Panc1 (cell line): ENCODE measurements around the gene MSRB2. TPM values are rescaled to one million over a fixed set of nuclear protein-coding genes. Genes with fewer than 3 reads are reported as not detected.

ENCODE experiments used
- ATAC-seq: fragments of 200-7000 bp; cut with Tn5 transposase; 2 replicates; pipeline ENCODE4 v1.9.1; 2020; ENCODE audit warnings: mild to moderate bottlenecking, moderate library complexity
- BruUV-seq: library from RNA; stranded (reverse); fragments of 400-500 nt; replicated peaks from 2 replicates; lab custom pipeline; 2021; lab: Mats Ljungman, UMichigan
- CTCF ChIA-PET: fragments of 300-600 bp; sonication (Branson Sonifier 250); formaldehyde crosslinking; loops from one replicate; lab custom pipeline; 2022; ENCODE audit warnings: antibody characterized with exemption; lab: Charles Lee
- POLR2A ChIA-PET: fragments of 300-600 bp; sonication (Branson Sonifier 250); formaldehyde crosslinking; loops from one replicate; lab custom pipeline; 2022; ENCODE audit warnings: antibody characterized with exemption; lab: Charles Lee
- DNase-seq: peaks from one replicate; pipeline ENCODE4 v3.0.0-alpha.2; 2010; ENCODE audit warnings: low read depth, low spot score
- H3K27ac ChIP-seq: 2 replicates; pipeline ENCODE4 v1.5.1; 2011; ENCODE audit warnings: mild to moderate bottlenecking, low read length, inconsistent platforms
- H3K27me3 ChIP-seq: fragments of 200-500 bp; sonication (Bioruptor generic); 2 replicates; pipeline ENCODE4 v1.6.0; 2014; ENCODE audit warnings: low read length, inconsistent platforms; ENCODE audit not compliant: control insufficient read depth, insufficient read depth
- H3K36me3 ChIP-seq: fragments of 200-500 bp; sonication (Bioruptor generic); 2 replicates; pipeline ENCODE4 v1.5.1; 2014; ENCODE audit warnings: inconsistent platforms, mild to moderate bottlenecking, low read length, moderate library complexity; ENCODE audit not compliant: control insufficient read depth, insufficient read depth
- H3K4me1 ChIP-seq: 2 replicates; pipeline ENCODE4 v1.5.1; 2011; ENCODE audit warnings: inconsistent platforms, mild to moderate bottlenecking, low read length, moderate library complexity; ENCODE audit not compliant: control insufficient read depth, insufficient read depth
- H3K4me3 ChIP-seq, 2 experiments: 2 replicates each; pipeline ENCODE4 v1.5.1; 2011 to 2012; ENCODE audit warnings: low read depth in 2 of 2, low read length in 2 of 2, mild to moderate bottlenecking in 2 of 2, inconsistent platforms in 1 of 2, moderate library complexity in 1 of 2
- H3K9me3 ChIP-seq: fragments of 200-500 bp; sonication (Bioruptor generic); 2 replicates; pipeline ENCODE4 v1.5.1; 2014; ENCODE audit warnings: low read depth, mild to moderate bottlenecking, inconsistent platforms, low read length, moderate library complexity; ENCODE audit not compliant: control insufficient read depth, insufficient read depth
- POLR2AphosphoS5 ChIP-seq: IDR thresholded peaks from 2 replicates; pipeline ENCODE4 v1.6.1; 2012; ENCODE audit warnings: mild to moderate bottlenecking, low read depth, low read length, moderate library complexity
- SIN3A ChIP-seq: IDR thresholded peaks from 2 replicates; pipeline ENCODE4 v1.6.1; 2012; ENCODE audit warnings: low read depth, mild to moderate bottlenecking, low read length, moderate library complexity, borderline replicate concordance; ENCODE audit not compliant: insufficient read depth
- TCF7L2 ChIP-seq: IDR thresholded peaks from 2 replicates; pipeline ENCODE4 v1.6.1; 2011; ENCODE audit warnings: mild to moderate bottlenecking, low read depth, low read length, inconsistent platforms
- in situ Hi-C: cut with HindIII; loops from 2 replicates; pipeline ENCODE4 v1.10.0; 2016; ENCODE audit warnings: low sequenced_read_pairs, low pct_unique_long_range_greater_than_20kb
- intact Hi-C: fragments of 100-400 bp; cut with micrococcal nuclease; formaldehyde crosslinking; loops from one replicate; pipeline ENCODE4 v1.10.0; 2022; ENCODE audit not compliant: unreplicated experiment
- total RNA-seq: library from RNA; stranded (reverse); gene quantifications from one replicate; pipeline ENCODE4 v1.2.1, GENCODE V29; 2021; ENCODE audit not compliant: unreplicated experiment
- TF ChIP-seq, protein P1 (sequence below): fragments of 450-650 bp; IDR thresholded peaks from 2 replicates; pipeline ENCODE4 v1.5.1; 2017; ENCODE audit warnings: mild to moderate bottlenecking
- TF ChIP-seq, protein P2 (sequence below), 2 experiments: IDR thresholded peaks; 2 replicates each; pipeline ENCODE4 v1.6.1; 2011 to 2012; ENCODE audit warnings: low read depth in 2 of 2, control low read depth in 1 of 2, low read length in 1 of 2, mild to moderate bottlenecking in 1 of 2, moderate library complexity in 1 of 2; ENCODE audit not compliant: insufficient read depth in 1 of 2

Gene MSRB2
- total RNA-seq, 1 experiment from 2014 or later, result 10.7 TPM

DNA sequence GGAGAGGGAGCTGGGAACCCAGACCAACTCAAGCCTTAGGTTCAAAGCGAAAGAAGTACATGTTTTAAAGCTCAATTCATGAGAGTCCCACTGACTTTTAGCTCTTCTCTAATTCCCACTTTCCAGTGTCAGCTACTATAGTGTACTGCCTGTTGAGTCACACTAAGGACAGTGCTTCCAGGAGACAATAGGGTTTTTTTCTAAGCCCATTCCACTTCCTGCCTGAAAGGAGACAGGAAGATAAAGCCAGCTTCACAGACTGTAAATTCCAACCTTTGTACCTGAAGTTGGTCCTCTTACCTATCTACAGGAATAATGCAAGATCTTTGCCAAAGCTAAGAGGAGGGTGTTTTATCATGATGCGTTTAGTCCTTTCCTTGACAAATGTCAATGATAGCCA lies 4.4 kb downstream of the MSRB2 start:
- no peak overlapping the region for H3K27ac ChIP-seq
- TF ChIP-seq POLR2AphosphoS5, result no peak
- no peak for TF ChIP-seq SIN3A
- TF ChIP-seq, protein P1, sequence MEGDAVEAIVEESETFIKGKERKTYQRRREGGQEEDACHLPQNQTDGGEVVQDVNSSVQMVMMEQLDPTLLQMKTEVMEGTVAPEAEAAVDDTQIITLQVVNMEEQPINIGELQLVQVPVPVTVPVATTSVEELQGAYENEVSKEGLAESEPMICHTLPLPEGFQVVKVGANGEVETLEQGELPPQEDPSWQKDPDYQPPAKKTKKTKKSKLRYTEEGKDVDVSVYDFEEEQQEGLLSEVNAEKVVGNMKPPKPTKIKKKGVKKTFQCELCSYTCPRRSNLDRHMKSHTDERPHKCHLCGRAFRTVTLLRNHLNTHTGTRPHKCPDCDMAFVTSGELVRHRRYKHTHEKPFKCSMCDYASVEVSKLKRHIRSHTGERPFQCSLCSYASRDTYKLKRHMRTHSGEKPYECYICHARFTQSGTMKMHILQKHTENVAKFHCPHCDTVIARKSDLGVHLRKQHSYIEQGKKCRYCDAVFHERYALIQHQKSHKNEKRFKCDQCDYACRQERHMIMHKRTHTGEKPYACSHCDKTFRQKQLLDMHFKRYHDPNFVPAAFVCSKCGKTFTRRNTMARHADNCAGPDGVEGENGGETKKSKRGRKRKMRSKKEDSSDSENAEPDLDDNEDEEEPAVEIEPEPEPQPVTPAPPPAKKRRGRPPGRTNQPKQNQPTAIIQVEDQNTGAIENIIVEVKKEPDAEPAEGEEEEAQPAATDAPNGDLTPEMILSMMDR, result no peak
- TF ChIP-seq, protein P2, sequence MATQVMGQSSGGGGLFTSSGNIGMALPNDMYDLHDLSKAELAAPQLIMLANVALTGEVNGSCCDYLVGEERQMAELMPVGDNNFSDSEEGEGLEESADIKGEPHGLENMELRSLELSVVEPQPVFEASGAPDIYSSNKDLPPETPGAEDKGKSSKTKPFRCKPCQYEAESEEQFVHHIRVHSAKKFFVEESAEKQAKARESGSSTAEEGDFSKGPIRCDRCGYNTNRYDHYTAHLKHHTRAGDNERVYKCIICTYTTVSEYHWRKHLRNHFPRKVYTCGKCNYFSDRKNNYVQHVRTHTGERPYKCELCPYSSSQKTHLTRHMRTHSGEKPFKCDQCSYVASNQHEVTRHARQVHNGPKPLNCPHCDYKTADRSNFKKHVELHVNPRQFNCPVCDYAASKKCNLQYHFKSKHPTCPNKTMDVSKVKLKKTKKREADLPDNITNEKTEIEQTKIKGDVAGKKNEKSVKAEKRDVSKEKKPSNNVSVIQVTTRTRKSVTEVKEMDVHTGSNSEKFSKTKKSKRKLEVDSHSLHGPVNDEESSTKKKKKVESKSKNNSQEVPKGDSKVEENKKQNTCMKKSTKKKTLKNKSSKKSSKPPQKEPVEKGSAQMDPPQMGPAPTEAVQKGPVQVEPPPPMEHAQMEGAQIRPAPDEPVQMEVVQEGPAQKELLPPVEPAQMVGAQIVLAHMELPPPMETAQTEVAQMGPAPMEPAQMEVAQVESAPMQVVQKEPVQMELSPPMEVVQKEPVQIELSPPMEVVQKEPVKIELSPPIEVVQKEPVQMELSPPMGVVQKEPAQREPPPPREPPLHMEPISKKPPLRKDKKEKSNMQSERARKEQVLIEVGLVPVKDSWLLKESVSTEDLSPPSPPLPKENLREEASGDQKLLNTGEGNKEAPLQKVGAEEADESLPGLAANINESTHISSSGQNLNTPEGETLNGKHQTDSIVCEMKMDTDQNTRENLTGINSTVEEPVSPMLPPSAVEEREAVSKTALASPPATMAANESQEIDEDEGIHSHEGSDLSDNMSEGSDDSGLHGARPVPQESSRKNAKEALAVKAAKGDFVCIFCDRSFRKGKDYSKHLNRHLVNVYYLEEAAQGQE (IDR thresholded peaks at IDR 0.05; ENCODE audit: insufficient read depth in 1 of 2, low read depth in 2 of 2, low read length in 1 of 2), result no peak
- TF ChIP-seq TCF7L2, result no peak
- ATAC-seq, result no peak
- H3K9me3 ChIP-seq, result no peaks in the 10 kb centered on the region
- H3K27me3 ChIP-seq, result no peaks in the 10 kb centered on the region
- POLR2A ChIA-PET, result no interaction called here
- intact Hi-C loops (no loop called here), in situ Hi-C loops (no loop called here)
- CTCF ChIA-PET, result no interaction called here
- no peak overlapping the region for H3K4me3 ChIP-seq
- H3K36me3 ChIP-seq, result no peaks in the 10 kb centered on the region
- H3K4me1 ChIP-seq, result no peaks in the 10 kb centered on the region
- no peak for DNase-seq
- no TSS peak for BruUV-seq

DNA sequence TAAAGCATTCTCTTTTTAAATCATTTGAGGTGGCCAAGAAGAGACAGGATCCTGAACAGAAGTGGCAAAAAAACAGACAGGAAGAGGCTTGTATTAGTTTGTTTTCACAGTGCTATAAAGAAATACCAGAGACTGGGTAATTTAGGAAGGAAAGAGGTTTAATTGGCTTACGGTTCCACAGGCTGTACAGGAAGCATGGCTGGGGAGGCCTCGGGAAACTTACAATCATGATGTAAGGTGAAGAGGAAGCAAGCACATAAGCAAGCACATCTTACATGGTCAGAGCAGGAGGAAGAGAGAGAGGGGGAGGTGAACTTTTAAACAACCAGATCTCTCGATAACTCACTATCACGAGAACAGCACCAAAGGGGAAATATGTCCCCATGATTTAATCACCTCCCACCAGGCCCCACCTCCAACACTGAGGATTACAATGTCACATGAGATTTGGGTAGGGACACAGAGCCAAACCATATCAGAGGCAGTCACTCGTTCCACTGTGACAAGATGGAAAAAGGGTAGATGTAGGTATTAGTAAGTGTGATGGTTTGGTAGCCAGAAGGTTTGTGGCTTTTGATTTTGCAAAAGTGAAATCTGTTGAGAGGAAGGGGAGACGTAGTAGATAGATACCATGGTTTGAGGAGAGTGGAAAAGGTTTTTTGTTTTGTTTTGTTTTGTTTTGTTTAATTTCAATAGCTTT lies 5.1 kb downstream of the MSRB2 start:
- BruUV-seq, result no TSS peak

More for the DNA sequence above, 5.1 kb downstream of the MSRB2 start:
- ChIA-PET POLR2A (no interaction called here), CTCF (no interaction called here)
- Histone ChIP-seq H3K27ac (no peak overlapping the region), H3K4me3 (no peak overlapping the region), H3K9me3 (no peaks in the 10 kb centered on the region), H3K27me3 (no peaks in the 10 kb centered on the region), H3K4me1 (no peaks in the 10 kb centered on the region), H3K36me3 (no peaks in the 10 kb centered on the region)
- in situ Hi-C loops, result no loop called here
- intact Hi-C loops, result no loop called here
- TF ChIP-seq SIN3A, result no peak
- TF ChIP-seq, protein P2 (IDR thresholded peaks at IDR 0.05; ENCODE audit: insufficient read depth in 1 of 2, low read depth in 2 of 2, low read length in 1 of 2), result no peak
- no peak for TF ChIP-seq TCF7L2
- no peak for TF ChIP-seq POLR2AphosphoS5
- TF ChIP-seq, protein P1, result no peak
- DNase-seq (no peak), ATAC-seq (no peak)
